Dermis microvascular lymphatic vessel endothelial cell (primary cell): ENCODE measurements around the gene METRNL. TPM values are rescaled to one million over a fixed set of nuclear protein-coding genes. Genes with fewer than 3 reads are reported as not detected.
"Not testable (repeated sequence)": the region's sequence is repeated elsewhere in the genome, so short reads cannot be mapped to it uniquely, and the experiment has no call there.

Experiments
- DNase-seq, 2 donors: peaks; one replicate each; pipeline versions ENCODE4 v3.0.0 to v3.0.0-alpha.2; 2010; ENCODE audit warnings: low read depth in 2 of 2
- total RNA-seq: library from RNA; depleted of rRNA; stranded (reverse); fragments of >200 nt; gene quantifications from 2 replicates; pipeline ENCODE4 v1.2.1, GENCODE V29; 2014

The METRNL gene
- total RNA-seq, 1 donor from 2014 or later = 59.2 TPM

GRCh38 chr17:83118071-83118841 is 38.8 kb downstream of the METRNL start:
- no peak for DNase-seq

- DNase-seq = no peak
These were observed 40.8 kb downstream of the METRNL start for GRCh38 chr17:83119987-83120864.

- not testable (repeated sequence) for DNase-seq
These were observed 42.1 kb downstream of the METRNL start for GRCh38 chr17:83121473-83121872.

GRCh38 chr17:83121921-83122820 is 42.8 kb downstream of the METRNL start:
- no peak for DNase-seq

- DNase-seq = no peak
These were observed 43.4 kb downstream of the METRNL start for GRCh38 chr17:83122834-83123233.

GRCh38 chr17:83123896-83124801 is 44.7 kb downstream of the METRNL start:
- DNase-seq = no peak

GRCh38 chr17:83124871-83125514 is 45.6 kb downstream of the METRNL start:
- no peak for DNase-seq

GRCh38 chr17:83125515-83126274 is 46.3 kb downstream of the METRNL start:
- DNase-seq = no peak

GRCh38 chr17:83126275-83126811 is 46.9 kb downstream of the METRNL start:
- no peak for DNase-seq

- no peak for DNase-seq
These were observed 48.2 kb downstream of the METRNL start for GRCh38 chr17:83127431-83128160.

- DNase-seq = no peak
These were observed 49.2 kb downstream of the METRNL start for GRCh38 chr17:83128306-83129240.

GRCh38 chr17:83129676-83130075 is 50.3 kb downstream of the METRNL start:
- no peak for DNase-seq

GRCh38 chr17:83131401-83132011 is 52.1 kb downstream of the METRNL start:
- DNase-seq = no peak

- DNase-seq = no peak
These were observed 53.1 kb downstream of the METRNL start for GRCh38 chr17:83132251-83133081.

GRCh38 chr17:83133302-83134121 is 54.1 kb downstream of the METRNL start:
- no peak for DNase-seq
